K562 (cell line): ENCODE data around the gene FCHO1. TPM values are rescaled to one million over a fixed set of nuclear protein-coding genes. Genes with fewer than 3 reads are reported as not detected.

Experiments
- CC2D1A ChIP-seq: fragments of 450-650 bp; IDR thresholded peaks from 2 replicates; pipeline ENCODE4 v1.6.1; 2017; ENCODE audit warnings: mild to moderate bottlenecking
- CEBPB ChIP-seq: fragments of 450-650 bp; IDR thresholded peaks from 2 replicates; pipeline ENCODE4 v1.6.1; 2016; ENCODE audit warnings: missing genetic modification characterization, missing compliant biosample characterization
- MYNN ChIP-seq, 2 experiments: sonication (generic); formaldehyde crosslinking in 1 of 2; IDR thresholded peaks; 2 replicates each; pipeline versions ENCODE4 v1.5.0 to v1.6.1; 2016 to 2020; ENCODE audit warnings: antibody characterized with exemption in 1 of 2, missing genetic modification reagents in 1 of 2
- SMAD2 ChIP-seq: fragments of 150-350 bp; IDR thresholded peaks from 2 replicates; pipeline ENCODE4 v1.6.1; 2014; ENCODE audit warnings: low read depth, mild to moderate bottlenecking, low read length
- SMARCE1 ChIP-seq: fragments of 450-650 bp; IDR thresholded peaks from 2 replicates; pipeline ENCODE4 v1.7.1; 2016; ENCODE audit warnings: mild to moderate bottlenecking
- TOE1 ChIP-seq, 2 experiments: fragments of 450-650 bp in 1 of 2; sonication (generic) in 1 of 2; formaldehyde crosslinking in 1 of 2; IDR thresholded peaks; 2 replicates each; pipeline versions ENCODE4 v1.7.1 to v1.8.0; 2016 to 2022; ENCODE audit warnings: borderline replicate concordance in 2 of 2, mild to moderate bottlenecking in 2 of 2, antibody characterized with exemption in 1 of 2, inconsistent platforms in 1 of 2, low read depth in 1 of 2, missing genetic modification reagents in 1 of 2, moderate library complexity in 1 of 2
- polyA plus RNA-seq, 8 experiments: library from polyadenylated mRNA; depleted of rRNA in 4 of 8; stranded (reverse) in 5 of 8; unstranded in 3 of 8; fragments of >200 nt; fragmentation: Nextera tagmentation in 2 of 8; fragmentation: Illumina TruSeq in 1 of 8; extraction: Ambion mirVana in 2 of 8; extraction: Trizol in 1 of 8; gene quantifications; 2 replicates each; pipeline versions ENCODE4 v1.2.1 to v1.2.3, GENCODE V29; 2011 to 2014; ENCODE audit warnings: inconsistent platforms in 1 of 8, missing spikeins in 1 of 8
- total RNA-seq, 7 experiments: library from RNA; depleted of rRNA in 6 of 7; stranded (reverse); fragments of >200 nt in 6 of 7; fragmentation: Illumina TruSeq in 2 of 7; extraction: Trizol in 2 of 7; gene quantifications; 2 replicates each; pipeline versions ENCODE4 v1.2.1 to v1.2.3, GENCODE V29; 2011 to 2021; ENCODE audit warnings: low replicate concordance in 1 of 7
- TF ChIP-seq, protein P1 (sequence below), 2 experiments: fragments of 450-650 bp; formaldehyde crosslinking in 1 of 2; IDR thresholded peaks; 2 replicates each; pipeline versions ENCODE4 v1.4.0 to v1.6.1; 2014 to 2020; ENCODE audit warnings: mild to moderate bottlenecking in 2 of 2, borderline replicate concordance in 1 of 2, low read depth in 1 of 2
- TF ChIP-seq, protein P2 (sequence below): fragments of 150-350 bp; IDR thresholded peaks from 2 replicates; pipeline ENCODE4 v1.6.1; 2014; ENCODE audit warnings: low read depth, mild to moderate bottlenecking, low read length, borderline replicate concordance
- TF ChIP-seq, protein P3 (sequence below): fragments of 450-650 bp; IDR thresholded peaks from 2 replicates; pipeline ENCODE4 v1.6.1; 2018; ENCODE audit not compliant: partially characterized antibody

Gene FCHO1
- total and polyA plus RNA-seq, 9 of the 15 experiments (the other 6 are each of a cell fraction or from before 2014, with no cell fraction given): 0.21 to 58.9 (median 18.3) TPM

DNA sequence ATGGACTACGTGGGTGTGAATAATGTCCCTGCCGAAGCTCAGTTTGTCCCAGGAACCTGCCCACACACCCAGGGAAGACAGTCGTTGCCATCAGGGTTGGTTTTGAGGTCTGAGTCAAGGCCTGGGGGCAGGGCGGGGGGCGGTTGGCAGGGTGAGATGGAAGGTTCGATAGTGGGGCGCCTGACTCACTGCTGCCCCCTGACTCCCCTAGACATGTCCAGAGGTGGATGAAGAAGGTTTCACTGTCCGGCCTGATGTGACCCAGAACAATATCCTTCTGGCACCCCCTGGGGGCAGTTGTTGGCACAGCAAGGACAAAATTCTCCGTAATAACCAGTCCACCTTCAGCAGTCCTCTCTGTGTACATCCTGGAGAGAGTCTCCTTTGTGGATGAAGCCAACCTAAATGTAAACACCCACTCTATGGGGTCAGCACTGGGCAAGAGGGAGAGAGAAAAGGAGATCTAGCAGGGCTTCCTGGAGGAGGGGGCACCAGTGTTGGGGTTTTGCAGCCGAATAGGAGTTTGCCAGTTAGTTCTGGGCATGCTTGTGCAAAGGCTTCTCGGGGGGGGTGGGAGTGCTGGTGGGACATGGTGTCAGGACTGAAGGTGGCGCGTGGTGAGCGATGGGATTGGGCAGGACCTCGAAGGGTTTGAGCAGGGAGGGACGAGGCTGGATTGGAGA lies 24.1 kb downstream of the FCHO1 start (continued):
- TF ChIP-seq CC2D1A: peak; percentile 63; the same call in 1 of the 2 replicates
- TF ChIP-seq, protein P1, sequence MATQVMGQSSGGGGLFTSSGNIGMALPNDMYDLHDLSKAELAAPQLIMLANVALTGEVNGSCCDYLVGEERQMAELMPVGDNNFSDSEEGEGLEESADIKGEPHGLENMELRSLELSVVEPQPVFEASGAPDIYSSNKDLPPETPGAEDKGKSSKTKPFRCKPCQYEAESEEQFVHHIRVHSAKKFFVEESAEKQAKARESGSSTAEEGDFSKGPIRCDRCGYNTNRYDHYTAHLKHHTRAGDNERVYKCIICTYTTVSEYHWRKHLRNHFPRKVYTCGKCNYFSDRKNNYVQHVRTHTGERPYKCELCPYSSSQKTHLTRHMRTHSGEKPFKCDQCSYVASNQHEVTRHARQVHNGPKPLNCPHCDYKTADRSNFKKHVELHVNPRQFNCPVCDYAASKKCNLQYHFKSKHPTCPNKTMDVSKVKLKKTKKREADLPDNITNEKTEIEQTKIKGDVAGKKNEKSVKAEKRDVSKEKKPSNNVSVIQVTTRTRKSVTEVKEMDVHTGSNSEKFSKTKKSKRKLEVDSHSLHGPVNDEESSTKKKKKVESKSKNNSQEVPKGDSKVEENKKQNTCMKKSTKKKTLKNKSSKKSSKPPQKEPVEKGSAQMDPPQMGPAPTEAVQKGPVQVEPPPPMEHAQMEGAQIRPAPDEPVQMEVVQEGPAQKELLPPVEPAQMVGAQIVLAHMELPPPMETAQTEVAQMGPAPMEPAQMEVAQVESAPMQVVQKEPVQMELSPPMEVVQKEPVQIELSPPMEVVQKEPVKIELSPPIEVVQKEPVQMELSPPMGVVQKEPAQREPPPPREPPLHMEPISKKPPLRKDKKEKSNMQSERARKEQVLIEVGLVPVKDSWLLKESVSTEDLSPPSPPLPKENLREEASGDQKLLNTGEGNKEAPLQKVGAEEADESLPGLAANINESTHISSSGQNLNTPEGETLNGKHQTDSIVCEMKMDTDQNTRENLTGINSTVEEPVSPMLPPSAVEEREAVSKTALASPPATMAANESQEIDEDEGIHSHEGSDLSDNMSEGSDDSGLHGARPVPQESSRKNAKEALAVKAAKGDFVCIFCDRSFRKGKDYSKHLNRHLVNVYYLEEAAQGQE (IDR thresholded peaks at IDR 0.05; ENCODE audit: borderline replicate concordance): peak; percentile 87
- TF ChIP-seq, protein P1 (CRISPR knock-in tag; IDR thresholded peaks at IDR 0.05; ENCODE audit: low read depth): no peak
- 0 out of 2 replicates have a peak, but pooled peaks have one; percentile 22 for TF ChIP-seq SMARCE1
- no peak for TF ChIP-seq TOE1 (IDR thresholded peaks at IDR 0.05; ENCODE audit: borderline replicate concordance)
- TF ChIP-seq TOE1 (CRISPR knock-in tag; IDR thresholded peaks at IDR 0.05; ENCODE audit: borderline replicate concordance, low read depth): no peak
- TF ChIP-seq, protein P2, sequence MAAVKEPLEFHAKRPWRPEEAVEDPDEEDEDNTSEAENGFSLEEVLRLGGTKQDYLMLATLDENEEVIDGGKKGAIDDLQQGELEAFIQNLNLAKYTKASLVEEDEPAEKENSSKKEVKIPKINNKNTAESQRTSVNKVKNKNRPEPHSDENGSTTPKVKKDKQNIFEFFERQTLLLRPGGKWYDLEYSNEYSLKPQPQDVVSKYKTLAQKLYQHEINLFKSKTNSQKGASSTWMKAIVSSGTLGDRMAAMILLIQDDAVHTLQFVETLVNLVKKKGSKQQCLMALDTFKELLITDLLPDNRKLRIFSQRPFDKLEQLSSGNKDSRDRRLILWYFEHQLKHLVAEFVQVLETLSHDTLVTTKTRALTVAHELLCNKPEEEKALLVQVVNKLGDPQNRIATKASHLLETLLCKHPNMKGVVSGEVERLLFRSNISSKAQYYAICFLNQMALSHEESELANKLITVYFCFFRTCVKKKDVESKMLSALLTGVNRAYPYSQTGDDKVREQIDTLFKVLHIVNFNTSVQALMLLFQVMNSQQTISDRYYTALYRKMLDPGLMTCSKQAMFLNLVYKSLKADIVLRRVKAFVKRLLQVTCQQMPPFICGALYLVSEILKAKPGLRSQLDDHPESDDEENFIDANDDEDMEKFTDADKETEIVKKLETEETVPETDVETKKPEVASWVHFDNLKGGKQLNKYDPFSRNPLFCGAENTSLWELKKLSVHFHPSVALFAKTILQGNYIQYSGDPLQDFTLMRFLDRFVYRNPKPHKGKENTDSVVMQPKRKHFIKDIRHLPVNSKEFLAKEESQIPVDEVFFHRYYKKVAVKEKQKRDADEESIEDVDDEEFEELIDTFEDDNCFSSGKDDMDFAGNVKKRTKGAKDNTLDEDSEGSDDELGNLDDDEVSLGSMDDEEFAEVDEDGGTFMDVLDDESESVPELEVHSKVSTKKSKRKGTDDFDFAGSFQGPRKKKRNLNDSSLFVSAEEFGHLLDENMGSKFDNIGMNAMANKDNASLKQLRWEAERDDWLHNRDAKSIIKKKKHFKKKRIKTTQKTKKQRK: no peak
- no peak for TF ChIP-seq CEBPB (tag)
- TF ChIP-seq, protein P3, sequence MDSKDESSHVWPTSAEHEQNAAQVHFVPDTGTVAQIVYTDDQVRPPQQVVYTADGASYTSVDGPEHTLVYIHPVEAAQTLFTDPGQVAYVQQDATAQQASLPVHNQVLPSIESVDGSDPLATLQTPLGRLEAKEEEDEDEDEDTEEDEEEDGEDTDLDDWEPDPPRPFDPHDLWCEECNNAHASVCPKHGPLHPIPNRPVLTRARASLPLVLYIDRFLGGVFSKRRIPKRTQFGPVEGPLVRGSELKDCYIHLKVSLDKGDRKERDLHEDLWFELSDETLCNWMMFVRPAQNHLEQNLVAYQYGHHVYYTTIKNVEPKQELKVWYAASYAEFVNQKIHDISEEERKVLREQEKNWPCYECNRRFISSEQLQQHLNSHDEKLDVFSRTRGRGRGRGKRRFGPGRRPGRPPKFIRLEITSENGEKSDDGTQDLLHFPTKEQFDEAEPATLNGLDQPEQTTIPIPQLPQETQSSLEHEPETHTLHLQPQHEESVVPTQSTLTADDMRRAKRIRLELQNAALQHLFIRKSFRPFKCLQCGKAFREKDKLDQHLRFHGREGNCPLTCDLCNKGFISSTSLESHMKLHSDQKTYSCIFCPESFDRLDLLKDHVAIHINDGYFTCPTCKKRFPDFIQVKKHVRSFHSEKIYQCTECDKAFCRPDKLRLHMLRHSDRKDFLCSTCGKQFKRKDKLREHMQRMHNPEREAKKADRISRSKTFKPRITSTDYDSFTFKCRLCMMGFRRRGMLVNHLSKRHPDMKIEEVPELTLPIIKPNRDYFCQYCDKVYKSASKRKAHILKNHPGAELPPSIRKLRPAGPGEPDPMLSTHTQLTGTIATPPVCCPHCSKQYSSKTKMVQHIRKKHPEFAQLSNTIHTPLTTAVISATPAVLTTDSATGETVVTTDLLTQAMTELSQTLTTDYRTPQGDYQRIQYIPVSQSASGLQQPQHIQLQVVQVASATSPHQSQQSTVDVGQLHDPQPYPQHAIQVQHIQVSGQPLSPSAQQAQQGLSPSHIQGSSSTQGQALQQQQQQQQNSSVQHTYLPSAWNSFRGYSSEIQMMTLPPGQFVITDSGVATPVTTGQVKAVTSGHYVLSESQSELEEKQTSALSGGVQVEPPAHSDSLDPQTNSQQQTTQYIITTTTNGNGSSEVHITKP: no peak
- TF ChIP-seq SMAD2: no peak
- TF ChIP-seq MYNN (IDR thresholded peaks at IDR 0.05): peak; percentile 80
- no peak for TF ChIP-seq MYNN (CRISPR knock-in tag; IDR thresholded peaks at IDR 0.05)
